Activated CD4-positive, CD25-positive, alpha-beta regulatory T cell treated with anti-CD3 and anti-CD28 coated beads, Interleukin-2, amount 50 U/mL, for 24 hours (primary cell): Measurements from ENCODE around the gene PLCB1.

ENCODE experiments used
- ATAC-seq, 2 donors: fragments of 150-1000 bp; cut with Tn5 transposase; one replicate each; pipeline ENCODE4 v1.10.0; 2021; ENCODE audit warnings: mild to moderate bottlenecking in 1 of 2, moderate library complexity in 1 of 2

PLCB1 gene

GRCh38 chr20:8744228-8744844 lies 612.3 kb downstream of the PLCB1 start:
- ATAC-seq: no peak

GRCh38 chr20:8749101-8749500 lies 617.0 kb downstream of the PLCB1 start:
- ATAC-seq: no peak

- no peak for ATAC-seq
Measured at GRCh38 chr20:8749986-8750385, 617.9 kb downstream of the PLCB1 start.

- ATAC-seq: no peak
Measured at GRCh38 chr20:8755340-8756118, 623.5 kb downstream of the PLCB1 start.

- no peak for ATAC-seq
Measured at GRCh38 chr20:8756410-8756809, 624.3 kb downstream of the PLCB1 start.

GRCh38 chr20:8757146-8757545 lies 625.1 kb downstream of the PLCB1 start:
- ATAC-seq: peak in 1 of 2 donors; percentile 24

- ATAC-seq: no peak
Measured at GRCh38 chr20:8764344-8764962, 632.4 kb downstream of the PLCB1 start.

GRCh38 chr20:8766868-8767390 lies 634.9 kb downstream of the PLCB1 start:
- no peak for ATAC-seq

- ATAC-seq: no peak
Measured at GRCh38 chr20:8774412-8774811, 642.3 kb downstream of the PLCB1 start.

- ATAC-seq: no peak
Measured at GRCh38 chr20:8777911-8778310, 645.8 kb downstream of the PLCB1 start.

GRCh38 chr20:8778387-8778786 lies 646.3 kb downstream of the PLCB1 start:
- no peak for ATAC-seq

- no peak for ATAC-seq
Measured at GRCh38 chr20:8780915-8781314, 648.8 kb downstream of the PLCB1 start.

- ATAC-seq: no peak
Measured at GRCh38 chr20:8782804-8783203, 650.7 kb downstream of the PLCB1 start.

GRCh38 chr20:8783734-8784133 lies 651.7 kb downstream of the PLCB1 start:
- ATAC-seq: no peak

- ATAC-seq: no peak
Measured at GRCh38 chr20:8786383-8786782, 654.3 kb downstream of the PLCB1 start.

GRCh38 chr20:8787090-8787489 lies 655.0 kb downstream of the PLCB1 start:
- no peak for ATAC-seq

GRCh38 chr20:8788275-8788674 lies 656.2 kb downstream of the PLCB1 start:
- ATAC-seq: no peak

GRCh38 chr20:8788831-8789230 lies 656.8 kb downstream of the PLCB1 start:
- ATAC-seq: no peak

- ATAC-seq: no peak
Measured at GRCh38 chr20:8790442-8791074, 658.5 kb downstream of the PLCB1 start.

- no peak for ATAC-seq
Measured at GRCh38 chr20:8795404-8795803, 663.3 kb downstream of the PLCB1 start.

GRCh38 chr20:8796088-8796660 lies 664.1 kb downstream of the PLCB1 start:
- ATAC-seq: no peak

GRCh38 chr20:8798505-8798904 lies 666.4 kb downstream of the PLCB1 start:
- ATAC-seq: no peak

GRCh38 chr20:8800089-8800488 lies 668.0 kb downstream of the PLCB1 start:
- ATAC-seq: no peak
